ENCODE data around the gene SNX14.
"Not testable (repeated sequence)": the region's sequence is repeated elsewhere in the genome, so short reads cannot be mapped to it uniquely, and the experiment has no call there.

Gene SNX14, protein sequence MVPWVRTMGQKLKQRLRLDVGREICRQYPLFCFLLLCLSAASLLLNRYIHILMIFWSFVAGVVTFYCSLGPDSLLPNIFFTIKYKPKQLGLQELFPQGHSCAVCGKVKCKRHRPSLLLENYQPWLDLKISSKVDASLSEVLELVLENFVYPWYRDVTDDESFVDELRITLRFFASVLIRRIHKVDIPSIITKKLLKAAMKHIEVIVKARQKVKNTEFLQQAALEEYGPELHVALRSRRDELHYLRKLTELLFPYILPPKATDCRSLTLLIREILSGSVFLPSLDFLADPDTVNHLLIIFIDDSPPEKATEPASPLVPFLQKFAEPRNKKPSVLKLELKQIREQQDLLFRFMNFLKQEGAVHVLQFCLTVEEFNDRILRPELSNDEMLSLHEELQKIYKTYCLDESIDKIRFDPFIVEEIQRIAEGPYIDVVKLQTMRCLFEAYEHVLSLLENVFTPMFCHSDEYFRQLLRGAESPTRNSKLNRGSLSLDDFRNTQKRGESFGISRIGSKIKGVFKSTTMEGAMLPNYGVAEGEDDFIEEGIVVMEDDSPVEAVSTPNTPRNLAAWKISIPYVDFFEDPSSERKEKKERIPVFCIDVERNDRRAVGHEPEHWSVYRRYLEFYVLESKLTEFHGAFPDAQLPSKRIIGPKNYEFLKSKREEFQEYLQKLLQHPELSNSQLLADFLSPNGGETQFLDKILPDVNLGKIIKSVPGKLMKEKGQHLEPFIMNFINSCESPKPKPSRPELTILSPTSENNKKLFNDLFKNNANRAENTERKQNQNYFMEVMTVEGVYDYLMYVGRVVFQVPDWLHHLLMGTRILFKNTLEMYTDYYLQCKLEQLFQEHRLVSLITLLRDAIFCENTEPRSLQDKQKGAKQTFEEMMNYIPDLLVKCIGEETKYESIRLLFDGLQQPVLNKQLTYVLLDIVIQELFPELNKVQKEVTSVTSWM

DNA sequence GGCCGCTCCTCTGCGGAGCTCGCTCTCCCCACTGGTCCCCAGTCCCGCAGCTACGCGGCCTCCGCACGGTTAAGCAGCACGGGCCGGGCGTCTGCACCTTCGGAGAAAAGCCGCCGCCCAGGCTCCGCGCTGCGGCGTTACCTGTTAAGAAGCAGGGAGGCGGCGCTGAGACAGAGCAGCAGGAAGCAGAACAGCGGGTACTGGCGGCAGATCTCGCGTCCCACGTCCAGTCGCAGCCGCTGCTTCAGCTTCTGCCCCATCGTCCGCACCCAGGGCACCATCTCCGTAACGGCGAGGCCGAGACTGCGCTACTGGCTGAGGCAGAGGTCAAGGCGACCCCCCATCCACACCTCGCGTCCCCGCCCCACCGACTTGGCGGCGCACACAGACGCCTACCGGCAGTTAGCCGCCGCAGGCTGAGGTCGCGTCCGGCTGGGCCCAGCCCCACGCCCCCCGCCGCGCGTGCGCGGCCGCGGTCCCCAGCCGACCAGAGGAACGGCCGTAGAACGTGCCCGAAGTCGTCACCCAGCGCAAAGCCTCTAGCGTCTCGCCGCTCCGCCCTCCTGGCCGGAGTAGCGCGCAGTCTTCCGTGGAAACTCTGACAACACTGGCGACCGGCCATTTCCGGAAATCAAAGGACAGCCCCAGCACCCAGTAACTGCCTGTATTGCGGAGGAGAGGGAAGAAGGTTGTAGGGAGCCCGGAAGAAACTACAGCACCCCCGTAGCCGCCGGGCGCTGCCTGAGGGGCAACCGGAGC, at the start of gene SNX14:
Gene SNX14 (minus strand): TSS at position 421 of the 759 bp plus-strand sequence. CDS start 140 bp downstream, at position 281.
- DNase-seq: peak; percentile 78

DNA sequence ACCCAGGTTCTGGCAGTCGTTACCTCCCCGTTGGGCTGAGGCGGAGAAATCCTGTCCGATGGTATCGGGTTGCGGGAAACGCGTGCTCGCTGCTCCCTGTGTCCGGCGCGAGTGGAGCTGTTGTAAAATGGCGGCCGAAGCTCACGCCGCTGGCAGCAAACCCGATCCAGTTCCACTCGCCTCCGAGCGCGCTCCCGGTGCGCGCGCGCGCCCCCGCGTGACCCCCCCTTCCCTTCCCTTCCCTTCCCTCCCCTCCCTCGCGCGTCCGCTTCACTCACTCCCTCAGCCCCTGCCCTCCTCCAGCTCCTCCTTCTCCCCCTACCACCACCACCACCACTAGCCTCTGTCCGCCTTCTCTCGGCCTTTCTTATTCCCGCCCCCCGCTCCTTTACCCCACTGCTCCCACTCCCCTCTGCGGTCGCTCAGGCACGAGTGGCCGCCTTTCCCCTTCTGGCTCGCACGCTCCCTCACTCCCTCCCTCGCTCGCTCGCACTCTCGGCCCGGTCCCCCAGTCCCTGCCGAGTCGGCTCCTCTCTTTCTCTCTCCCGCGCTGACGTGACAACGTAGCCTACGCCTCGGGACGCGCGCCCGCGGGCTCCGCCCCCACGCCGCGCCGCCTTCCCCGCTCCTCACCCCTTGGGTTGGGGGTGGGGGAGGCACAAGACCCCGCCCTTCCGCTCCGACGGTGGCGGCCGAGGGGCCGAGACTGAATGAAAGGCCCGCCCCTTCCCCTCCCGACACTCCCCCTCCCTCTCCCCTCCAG, 49.3 kb upstream of the SNX14 start, which contains the start of gene SYNCRIP:
Gene SYNCRIP (minus strand): TSS at position 113 of the 763 bp plus-strand sequence. CDS start 1,447 bp downstream, outside the sequence.
- peak; percentile 98 for DNase-seq

DNA sequence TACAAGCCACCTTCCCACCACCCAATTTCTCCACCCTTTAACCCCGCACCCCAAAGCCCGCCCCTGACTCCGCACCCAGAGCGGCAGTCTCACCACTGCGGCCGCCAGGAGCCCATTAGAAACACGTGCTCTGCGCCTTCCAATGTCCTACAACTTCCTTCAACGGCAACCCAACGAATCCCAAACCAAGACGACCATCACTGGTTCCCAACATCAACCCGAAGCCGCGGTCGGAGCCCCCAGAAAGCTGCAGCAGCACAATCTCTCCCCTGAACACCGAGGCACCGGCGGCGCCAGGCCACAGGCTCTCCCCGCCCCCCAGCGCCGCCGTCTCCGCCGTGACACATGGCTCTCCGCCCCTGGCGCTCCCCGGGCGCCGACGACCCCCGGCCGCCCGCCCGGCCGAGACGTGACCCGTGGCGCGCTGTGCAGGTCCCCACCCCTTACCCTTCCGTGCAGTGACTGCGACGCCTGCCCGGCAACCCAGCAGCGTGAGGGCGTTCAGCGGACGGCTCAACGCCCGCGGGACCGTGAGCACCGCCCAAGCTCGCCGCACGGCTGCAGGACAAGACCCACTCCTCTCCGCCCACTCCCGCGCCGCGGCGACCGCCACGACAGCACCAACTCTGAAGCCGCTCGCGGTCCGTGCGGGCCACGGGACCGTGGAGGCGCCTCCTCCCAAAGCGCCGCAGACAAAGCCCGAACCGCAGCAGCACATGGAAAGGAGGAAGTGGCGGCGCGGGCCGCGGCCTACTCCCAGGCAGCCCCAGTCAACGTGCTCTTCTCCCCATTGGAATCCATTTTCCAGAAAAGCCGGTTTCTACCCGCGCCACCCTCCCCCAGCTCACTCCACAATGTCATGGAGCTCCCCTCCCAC, 48.5 kb upstream of the SNX14 start:
- peak; percentile 61 for DNase-seq

DNA sequence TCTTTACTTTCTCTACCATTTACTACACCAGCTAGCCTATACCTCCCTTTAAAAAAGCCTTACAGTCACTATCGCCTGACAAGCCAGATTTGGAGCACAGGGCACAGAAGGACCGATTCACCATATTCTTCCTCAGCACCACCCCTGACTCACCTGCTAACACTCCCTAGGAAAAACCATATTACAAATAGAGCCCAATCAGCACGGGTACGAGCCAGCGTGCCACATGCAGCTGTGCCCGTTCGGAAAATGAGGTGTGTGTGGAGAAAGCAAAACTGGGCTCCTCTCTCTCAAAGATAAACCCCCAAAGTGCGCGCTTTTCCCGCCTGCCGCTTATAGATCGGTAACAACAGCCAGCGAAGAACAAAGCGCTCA, 47.9 kb upstream of the SNX14 start:
- DNase-seq: no peak

DNA sequence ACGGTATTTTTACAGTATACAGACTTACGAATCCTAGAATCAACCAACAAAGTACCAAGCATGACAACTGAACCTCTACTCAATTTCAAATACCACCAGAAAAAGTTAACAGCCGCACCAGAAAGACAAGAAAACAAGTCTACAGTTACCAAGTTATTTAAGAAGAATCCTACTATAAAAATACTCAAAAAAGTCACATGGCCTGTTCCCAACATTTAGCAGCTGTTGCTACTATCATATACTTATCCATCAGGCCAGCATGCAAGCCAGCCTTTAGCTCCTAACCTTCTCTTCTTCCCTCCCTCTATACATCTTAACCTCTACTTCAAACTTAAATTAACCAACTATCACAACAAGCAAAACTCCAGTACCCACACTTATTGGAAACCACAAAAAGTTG, 47.2 kb upstream of the SNX14 start:
- DNase-seq: no peak

DNA sequence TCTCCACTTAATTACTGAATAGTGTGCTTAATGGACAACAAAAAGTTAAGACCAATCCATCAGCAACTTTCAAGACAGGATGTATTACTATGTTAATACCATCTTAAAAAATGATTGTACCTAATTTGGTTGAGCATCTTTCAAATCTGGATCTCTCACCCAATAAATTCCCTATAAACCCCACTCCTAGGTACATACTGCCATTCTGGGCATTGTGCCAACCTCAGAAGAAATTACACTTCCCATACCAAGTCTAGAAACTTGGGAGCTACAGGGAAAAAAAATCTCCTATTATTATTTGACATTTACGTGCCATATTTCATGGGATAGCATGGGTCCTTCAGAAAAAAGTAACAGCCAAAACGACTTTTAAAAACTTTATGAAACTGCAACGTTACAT, 43.9 kb upstream of the SNX14 start:
- DNase-seq: no peak

DNA sequence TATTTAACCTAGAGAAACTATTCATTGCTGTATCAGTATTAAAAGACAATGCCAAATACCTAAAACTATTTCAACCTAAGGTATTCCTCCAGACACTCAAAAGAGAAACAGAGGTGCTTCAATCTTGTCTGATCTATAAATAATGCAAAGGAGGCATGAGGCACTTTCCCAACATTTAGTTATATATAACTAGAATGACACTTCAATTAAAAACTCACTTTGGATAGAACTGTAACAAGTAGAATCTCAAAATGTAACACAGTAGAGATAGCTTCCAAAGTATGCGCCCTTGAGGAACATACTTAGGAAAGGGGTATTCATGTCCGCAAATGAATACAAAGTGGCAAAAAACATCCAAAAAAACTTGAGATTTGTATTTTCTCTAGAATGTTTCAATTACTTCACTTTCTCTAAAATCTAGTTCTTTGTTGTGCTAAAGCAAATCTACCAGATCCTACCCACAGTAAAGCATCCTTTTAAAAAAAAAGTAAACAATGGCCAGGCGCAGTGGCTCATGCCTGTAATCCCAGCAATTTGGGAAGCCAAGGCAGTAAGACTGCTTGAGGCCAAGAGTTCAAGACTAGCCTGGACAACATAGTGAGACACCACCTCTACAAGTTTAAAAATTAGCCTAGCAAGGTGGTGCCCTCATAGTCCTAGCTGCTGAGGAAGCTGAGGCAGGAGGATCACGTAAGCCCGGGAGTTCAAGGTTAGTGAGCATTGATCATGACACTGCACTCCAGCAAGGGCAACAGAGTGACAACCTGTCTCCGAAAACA, 38.7 kb upstream of the SNX14 start:
- no peak for DNase-seq

DNA sequence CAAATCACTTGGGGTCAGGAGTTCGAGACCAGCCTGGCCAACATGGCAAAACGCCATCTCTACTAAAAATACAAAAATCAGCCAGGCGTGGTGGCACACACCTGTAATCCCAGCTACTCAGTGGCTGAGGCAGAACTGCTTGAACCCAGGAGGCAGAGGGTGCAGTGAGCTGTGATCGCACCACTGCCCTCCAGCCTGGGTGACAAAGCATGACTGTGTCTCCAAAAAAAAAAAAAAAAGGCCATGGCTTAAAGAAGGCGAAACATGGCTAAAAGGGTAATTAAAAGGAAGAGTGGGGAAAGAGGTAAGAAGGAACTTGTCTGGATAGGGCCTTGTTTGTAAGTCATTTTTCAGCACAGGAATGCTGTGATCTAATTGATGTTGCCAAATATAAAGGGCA, 37.5 kb upstream of the SNX14 start:
- not testable (repeated sequence) for DNase-seq

DNA sequence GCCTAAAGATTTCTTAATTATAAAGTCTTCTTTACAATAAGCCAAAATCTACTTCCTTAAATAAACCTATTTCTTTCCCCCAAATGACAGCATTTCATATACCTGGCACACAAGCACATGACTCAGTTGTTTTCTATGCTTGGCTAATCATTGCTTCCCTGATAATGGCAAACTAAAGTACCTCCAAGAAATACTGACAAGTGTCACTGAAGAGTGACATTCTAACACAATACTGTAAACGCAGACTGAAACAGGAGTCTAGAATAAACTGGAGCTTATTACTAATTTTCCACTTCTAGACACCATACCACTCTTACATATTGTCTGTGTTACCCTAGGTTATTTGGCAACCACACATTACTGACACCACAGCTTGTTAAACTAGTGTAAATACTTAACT, 34.7 kb upstream of the SNX14 start:
- no peak for DNase-seq

DNA sequence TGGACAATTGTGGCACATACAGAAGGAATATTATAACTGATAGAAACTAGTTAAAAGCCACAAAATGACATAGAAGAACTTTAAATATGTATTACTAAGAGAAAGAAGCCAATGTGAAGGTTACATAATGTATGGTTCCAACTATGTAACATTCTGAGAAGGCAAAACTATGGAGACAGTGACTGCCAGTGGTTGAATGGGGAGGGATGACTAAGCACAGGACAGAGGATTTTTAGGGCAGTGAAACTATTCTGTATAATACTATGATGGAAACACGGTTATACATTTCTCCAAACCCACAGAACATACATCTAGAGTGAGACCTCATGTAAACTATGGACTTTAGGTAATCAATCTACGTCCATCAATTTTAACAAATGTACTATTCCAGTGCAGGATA, 26.6 kb upstream of the SNX14 start:
- no peak for DNase-seq

DNA sequence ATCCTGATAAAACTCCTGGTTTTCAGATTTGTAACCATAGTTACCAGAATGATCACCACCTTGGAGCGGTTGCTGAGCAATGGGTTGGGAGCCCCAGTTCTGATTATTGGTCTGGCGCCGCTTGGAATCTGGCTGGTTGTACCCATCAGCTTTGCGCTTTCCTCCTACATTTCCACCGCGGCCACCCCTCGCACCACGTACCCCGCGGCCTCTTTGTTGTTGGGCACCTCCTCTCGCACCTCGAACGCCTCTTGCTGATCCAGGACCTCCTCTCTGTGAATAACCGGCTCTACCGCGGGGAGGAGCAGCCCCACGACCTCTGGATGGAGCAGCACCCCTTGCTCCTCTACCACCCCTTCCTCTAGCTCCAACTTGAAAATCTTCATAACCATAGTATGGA, 21.1 kb upstream of the SNX14 start:
- no peak for DNase-seq

DNA sequence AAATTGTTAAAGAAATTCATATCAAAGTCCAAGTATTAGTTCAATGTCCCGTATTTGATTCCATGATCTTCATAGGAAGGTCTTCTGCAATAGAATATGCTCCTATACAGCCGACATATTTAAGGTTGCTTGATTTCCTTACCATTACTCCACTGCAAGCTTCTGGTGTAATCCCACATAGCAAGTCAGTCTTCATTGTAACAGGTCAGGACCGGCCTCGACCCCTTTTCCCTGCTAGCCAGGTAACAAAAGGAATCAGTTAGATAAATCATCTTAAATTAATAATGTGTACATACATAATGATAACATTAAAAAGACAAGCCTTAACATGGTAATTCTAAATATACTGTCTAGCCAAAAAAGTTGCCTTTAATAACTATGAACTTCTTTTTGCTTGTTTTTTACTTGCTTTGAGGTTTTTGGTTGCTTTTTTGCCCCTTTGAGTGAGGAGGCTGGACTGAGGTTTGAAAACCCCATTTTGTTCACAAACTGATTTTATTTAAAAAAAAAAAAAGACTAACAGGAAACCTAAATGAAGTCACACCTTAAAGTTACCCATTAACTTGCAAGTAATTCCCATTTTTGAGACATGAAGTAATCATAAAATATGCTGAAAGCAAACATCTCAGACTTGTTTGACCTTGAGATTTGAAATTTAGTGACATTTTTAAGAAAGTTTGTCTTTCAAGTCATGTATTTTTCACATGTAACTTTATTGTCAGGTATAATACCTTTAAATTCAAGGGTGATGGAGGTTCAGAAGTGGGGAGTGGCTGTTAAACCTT, 19.2 kb upstream of the SNX14 start:
- no peak for DNase-seq

DNA sequence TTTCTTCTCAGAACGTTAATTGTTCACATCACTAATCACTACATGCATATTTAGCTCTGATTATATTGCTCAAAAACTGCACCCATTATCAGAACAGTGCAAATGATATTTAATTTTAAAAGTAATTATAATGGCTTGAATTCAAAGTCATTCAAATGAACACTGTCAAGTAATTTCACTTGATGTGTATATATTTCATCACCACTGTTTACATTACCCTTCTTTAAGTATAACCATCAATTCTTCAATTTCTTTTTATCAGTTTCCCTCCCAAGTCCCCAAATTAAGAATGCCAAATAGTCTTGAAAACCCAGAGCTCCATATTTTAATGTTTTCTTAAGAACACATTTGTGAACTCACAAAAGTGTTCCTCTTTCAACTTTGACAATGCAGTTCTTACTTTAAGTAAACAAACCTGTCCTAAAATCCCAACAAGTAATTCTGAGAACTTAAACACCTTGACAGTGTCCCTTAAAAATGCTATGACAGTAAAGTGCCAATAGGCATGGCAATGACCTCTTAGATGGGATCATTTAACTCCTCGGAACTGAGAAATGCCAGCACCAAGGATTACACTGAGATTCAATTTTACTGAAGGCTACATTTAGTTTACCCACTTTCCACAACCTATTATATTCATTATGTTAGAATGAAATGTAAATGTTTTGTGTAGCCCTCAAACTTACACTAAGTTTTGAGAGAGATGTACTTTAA, 16.7 kb upstream of the SNX14 start:
- DNase-seq: no peak

DNA sequence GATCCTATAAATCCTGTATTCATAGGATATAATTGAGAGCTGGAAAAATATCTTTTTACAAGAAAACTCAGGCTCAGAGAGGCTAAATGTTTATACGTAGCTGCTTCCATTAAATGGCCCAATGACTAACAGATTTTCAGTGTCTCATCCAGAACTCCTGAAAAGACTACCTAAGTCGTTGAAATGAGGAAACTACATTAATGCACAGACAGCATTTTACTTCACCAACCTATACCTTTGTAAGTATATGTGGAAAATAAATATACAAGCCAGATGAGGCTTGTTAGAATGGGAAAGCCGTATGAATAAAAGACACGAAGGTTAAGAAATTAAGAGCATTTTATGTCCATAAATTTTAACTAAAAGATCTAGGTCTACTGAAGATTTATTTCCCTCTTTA, 8.4 kb upstream of the SNX14 start:
- no peak for DNase-seq

DNA sequence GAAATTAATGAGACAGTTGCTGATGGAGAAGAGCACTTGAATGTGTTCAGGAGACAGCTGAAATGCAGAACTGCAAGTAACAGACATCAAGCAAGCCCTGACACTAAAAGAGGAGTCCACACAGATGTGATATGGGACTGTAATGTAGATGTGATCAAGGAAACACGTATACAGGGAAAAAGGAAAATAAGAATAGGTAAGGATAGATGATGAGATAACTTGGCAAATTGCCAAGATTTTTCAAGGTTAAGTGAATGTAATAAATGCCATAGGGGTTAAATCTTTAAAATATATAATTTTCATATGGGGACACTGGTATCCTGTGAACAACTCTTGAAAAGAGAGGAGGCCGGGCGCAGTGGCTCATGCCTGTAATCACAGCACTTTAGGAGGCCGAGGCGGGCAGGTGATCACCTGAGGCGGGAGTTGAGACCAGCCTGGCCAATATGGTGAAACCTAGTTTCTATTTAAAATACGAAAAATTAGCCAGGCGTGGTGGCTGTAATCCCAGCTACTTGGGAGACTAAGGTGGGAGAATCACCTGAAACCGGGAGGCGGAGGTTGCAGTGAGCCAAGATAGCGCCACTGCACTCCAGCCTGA, 7.2 kb upstream of the SNX14 start:
- DNase-seq: no peak

DNA sequence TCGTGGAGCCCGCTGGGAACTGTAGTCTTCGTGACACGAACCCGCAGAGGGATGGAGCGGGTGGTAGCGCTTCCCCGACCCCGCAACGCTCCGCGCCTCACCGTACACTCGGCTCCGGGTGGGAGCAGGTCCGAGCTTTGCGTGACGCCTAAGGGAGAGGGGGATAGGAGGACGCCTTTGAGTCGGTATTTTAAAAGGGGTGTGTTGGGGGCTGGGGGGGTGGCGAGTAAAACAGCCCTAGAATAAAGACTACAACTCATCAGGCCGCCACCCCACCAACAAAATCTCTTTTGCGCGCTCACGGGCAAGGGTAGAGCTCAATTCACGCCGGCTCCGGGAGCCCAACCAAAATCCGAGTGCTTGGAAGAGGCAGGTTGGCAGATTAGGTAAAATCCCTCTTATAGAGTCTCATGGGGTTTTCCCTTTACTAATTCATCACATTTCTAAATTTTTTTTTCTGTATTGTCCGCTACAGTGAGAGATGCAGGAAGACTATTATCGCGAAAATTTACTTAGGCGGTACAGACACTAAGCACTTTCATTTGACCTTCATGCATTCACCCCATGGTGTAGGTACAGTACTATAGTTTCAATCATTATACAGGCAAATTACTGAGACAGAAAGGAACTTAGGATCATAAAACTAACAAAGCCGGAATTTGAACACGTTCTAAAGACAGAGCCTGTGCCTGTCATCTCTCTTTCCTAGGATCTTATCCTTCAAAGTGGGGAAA, 706 bp upstream of the SNX14 start:
- DNase-seq: peak; percentile 55

DNA sequence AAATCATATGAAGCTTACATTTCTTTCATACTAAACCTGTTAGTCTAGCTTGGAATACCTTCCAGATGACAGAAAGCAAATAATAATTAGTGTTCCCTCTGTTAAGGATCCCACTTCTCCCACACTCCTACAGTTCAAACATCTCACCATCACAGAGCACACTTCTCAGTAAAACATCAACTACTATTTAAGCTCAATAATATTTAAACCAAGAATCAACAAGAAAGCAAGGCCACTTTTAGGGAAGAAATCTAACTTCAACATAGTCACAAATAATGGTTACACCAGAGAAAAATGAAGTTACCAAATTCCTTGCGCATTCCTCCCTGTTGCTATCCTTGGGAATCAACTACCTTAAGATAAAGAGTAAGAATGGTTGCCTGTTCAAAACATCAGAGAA, 1.6 kb downstream of the SNX14 start:
- no peak for DNase-seq

DNA sequence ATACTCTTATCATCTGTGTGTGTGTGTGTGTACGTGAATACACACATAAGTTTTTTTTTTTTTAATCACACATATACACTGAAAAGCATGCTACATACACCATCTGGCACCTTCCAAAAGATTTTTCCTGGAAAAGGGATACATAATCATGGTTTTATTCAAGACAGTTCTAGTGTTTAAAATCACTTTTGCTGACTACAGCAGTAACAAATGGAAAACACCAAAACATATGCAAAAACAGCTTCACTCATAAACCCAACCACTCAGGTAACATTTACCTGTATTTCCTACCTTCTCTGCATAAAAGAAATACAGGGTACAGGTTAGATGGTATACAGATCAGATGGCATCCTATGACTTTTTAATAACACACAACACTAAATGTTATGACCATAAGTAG, 2.5 kb downstream of the SNX14 start:
- DNase-seq: no peak
